GM19468 (cell line): ENCODE data around the gene MYRIP.

Experiments used
- ATAC-seq: cut with Tn5 transposase; IDR thresholded peaks from one replicate; pipeline ENCODE4 v1.9.1; 2021; ENCODE audit warnings: mild to moderate bottlenecking, moderate library complexity, moderate number of reproducible peaks; ENCODE audit not compliant: unreplicated experiment; ENCODE audit errors: extremely low read depth

MYRIP gene

DNA sequence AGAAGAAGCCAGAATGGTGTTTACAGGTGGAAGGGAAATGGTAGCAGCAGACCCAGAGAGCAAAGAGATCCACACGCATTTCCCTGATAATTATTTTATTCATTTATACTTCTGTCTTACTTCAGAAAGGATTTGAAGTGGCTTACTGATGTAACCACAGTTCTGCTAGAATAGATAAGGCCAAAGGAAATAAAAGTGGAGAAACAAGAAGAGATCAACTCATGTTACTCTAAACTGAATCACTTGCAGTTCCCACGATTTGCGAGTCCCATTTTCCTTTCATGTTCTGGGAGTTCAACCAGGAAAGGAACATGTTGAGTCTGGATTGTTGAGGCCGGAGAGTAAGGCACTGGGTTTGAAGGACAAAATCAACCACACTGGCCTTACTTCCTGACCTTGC, 151.8 kb downstream of the MYRIP start:
- no peak for ATAC-seq

DNA sequence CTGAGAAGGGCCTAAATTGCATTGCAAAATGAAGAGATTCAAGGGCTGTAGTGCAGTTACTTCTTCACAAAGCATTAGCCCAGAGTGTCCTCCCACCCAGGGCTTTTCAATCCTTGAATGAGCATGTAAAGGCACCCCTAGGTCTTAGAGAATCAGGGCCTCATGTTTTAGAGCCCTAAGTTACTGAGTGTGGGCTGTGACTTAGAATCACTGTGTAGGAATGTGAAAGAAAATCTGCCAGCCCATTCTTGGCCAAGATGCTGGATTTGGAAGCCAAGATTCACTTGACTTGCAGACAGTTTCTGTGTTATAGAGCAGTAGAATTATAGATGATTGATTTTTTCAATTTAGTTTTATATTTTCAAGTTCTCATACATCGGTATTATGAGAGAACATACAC, 153.2 kb downstream of the MYRIP start:
- ATAC-seq: no peak

DNA sequence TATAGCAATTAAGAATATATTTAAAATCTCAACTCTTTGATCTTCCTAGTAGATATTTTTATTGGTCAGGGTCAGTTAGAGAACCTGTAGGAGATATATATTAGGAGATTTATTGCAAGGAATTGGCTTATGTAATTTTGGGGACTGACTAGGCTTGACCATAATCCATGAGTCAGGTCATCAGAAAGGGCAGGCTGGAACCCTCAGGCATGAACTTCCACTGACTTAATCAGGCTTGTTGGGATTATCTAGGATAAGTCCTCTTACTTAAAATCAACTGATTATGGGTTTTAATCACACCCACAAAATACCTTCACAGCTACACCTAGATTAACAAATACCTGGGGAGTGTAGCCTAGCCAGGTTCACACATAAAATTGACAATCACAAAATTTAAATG, 156.1 kb downstream of the MYRIP start:
- ATAC-seq: no peak

DNA sequence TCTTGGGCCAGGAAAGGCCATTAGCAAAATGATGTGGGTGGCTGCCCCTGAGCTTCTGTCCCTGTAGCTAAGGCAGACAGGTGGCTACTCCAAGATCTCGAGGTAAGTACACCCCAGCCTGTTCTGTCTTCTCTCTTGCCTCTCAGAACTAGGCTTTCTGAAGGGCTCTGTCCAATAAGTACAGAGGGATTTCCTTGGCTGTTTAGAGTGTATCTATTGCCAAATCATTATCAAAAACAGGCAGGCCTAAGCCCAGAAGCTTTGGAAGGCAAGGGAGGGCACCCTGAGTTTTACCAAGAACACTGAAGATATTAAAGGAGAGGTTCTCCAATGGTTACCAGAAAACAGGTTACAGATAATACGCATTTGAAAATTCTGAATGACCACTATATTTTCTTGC, 156.6 kb downstream of the MYRIP start:
- no peak for ATAC-seq

DNA sequence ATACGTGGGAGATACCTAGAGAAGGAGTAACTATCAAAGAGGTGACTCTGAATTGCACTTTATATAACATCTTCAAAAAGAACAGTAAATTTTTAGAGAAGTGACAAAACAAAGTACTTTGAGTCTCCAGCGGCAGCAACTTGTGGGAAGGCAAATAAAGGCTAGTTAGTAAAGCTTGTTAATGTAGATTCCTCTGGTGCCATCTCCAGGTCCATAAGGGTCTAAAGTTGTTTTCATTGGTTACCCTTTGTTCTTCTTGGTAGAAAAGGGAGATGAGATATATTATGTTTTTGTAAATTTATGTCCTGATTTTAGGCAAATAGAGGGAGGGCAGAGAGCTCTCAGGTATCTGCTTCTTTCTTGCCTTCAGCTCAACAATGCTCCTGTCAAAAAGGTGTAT, 161.6 kb downstream of the MYRIP start:
- ATAC-seq: no peak

DNA sequence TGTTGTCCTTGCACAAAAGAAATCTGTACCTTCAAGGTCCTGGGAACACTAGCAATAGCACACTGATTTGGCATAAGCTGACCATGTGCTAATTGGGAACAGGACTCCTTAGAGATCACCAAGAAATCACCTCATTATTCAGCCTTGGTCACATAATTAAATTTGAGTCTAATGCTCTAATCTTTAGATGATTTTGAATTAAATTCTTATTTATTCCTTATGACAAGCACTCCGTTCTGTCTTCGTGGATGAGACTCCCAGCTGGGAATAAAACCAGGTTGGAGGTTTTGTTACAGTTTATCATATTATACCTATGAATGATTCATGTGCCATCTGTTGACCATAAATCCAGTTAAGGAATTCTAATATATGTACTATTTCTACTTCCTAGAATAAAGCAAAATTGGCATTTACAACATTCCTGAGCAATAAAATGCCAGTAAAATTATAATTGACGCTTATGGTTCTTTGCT, 162.2 kb downstream of the MYRIP start:
- ATAC-seq: no peak

DNA sequence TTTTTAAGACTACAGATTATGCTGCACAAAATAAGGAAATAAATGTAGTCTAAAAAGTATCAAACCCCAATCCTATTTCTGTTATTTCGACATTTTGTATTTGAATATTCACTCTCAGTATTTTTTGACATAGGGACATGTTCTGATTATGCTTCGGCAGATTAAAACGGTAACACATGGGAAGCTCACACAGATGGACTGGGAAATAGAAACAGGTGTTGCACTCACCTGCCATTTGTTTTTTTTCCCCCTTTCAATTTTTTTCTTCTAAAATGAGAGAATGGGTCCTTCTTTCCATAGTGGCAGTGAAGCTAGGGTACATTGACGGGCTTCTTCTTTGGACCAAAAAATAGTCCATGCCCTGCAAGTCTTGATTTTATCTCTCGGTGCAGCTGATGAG, 163.1 kb downstream of the MYRIP start:
- ATAC-seq: no peak

DNA sequence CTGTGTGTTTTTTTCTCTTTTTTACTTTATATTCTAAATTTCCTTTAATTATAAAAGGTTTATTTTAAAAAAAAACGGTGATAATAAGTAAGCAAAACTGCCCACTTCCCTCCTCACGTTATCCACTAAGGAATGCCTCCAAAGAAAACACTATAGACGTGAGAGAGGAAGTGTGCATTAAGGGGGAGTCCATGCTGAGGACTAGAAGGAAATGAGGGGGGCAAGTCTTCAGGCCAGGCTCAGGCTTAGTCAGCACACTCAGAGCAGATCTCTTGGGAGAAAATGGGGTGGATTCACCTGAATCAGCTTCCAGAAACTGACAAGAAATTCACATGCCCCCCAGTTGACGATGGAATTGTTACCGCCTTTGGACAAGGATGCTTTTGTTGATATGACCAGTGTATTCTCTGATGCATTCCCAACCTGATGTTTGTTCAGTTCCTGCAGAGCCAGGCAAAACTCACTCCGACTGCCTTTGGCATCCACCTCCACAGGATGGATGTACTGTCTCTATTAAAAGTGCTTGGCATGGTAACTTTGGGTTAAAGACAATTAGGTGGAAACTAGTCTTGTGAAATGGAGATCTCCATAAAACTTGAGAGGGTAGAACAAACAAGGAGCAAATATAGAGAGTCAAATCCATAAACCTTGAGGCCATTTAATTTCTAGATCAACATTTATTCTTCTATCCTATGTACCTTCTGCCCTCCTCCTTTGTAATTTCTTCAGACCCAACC, 167.8 kb downstream of the MYRIP start:
- ATAC-seq: no peak

DNA sequence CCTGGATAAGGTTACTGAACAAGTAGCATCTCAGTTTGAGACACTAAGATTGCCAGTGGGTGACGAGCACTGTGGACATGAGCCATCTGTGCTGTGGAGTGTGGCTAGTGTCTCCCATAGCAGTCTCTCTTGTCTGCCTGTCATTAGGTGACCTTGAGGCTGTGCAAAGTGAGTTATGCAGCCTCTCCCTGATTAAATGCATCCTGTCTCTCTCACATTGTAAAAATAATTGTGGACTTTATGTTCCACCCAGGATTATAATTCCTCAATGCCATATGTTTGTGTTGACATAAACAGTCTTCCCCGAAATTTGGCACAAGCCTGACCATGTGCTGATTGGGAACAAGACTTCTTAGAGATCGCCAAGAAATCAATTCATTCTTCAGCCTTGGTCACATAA, 168.9 kb downstream of the MYRIP start:
- no peak for ATAC-seq

DNA sequence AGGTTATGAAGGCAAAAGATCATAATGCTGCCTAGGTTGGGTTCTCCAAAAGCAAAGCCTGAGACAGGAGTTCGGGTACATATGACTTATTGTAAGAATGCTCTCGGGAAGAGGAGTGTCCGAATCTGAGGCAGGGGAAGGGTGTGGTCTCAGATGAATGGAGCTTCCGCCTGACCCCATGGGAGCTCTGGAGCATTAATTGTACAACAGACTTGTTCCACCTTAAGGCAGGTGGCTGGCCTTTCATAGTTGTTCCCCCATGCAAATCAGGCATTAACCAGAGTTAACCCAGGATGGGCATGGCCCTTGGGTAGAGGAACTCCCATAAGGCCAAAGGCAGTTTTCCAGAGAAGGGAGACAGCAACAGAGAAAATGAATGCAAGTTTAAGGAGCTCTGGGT, 170.6 kb downstream of the MYRIP start:
- no peak for ATAC-seq

DNA sequence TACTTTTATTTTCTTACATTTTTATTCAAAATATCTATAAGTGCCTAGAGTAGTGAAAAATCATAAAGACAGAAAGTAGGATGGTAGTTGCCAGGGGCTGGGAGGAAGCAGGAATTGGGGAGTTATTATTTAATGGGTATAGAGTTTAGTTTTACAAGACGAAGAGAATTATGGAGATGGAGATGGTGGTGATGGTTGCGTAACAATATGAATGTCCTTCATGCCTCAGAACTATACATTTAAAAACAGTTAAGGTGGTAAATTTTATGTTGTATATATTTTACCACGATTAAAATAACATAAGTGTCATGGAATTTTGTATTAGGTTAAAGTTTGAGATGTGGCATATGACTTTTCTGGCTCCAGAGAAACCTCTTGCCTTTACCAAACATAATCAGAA, 171.4 kb downstream of the MYRIP start:
- no peak for ATAC-seq

DNA sequence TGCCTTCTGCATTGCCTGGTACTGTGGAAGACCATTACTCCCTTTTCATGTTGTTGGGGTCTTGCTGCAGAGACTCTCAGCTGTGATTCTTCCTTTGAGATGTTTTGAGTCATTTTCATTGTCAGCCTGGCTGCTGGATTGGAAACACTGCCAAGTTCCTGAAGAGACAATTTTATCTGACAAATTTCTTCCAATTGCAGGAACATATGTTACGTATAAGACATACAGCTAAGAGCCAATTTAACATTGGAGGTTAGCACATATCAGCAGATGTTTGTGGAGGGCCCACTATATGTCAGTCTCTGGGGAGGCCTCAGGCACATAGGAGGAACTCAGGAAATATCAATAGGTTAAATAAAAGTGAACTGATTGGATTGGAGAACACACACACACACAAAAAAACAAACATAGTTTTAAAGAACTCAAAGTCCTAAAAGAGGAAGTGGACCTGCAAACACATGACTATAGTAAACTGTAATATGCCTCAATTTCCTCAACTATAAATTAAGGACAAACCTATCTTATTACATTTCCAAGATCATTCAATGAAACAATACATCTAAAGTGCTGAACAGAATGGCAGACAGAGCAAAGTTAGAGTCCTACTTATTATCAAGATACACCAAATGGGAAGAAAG, 172.3 kb downstream of the MYRIP start:
- no peak for ATAC-seq

DNA sequence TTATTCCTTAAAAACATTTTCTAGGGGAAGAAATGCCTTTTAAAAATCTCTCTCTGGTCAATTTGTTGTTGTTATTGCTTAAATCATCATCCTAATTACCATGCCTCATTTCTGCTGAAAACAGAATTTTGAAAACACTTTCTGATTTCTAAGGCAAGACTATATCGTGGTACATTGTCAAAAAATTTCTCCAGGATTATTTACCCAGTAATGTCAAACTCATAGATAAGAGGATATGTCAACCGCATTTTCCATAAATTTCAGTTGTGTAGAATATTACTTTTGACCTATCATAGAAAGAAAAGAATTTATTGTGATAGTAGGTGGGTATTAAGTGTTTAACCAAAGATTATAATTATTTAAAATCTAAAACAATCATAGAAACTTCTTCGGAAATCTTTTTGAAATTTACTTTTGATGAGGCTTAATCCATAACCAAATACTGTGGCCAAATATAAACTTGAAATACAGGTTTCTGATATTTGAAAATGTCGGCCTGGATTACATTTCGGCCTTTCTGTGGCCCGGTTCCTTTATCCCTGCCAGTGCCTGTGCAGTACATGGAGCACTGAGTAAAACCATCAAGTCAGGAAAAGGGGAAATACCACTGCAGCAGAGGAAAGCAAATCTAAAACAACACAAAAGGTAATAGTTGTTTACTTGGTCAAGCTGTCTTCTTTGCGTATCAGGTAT, 173.4 kb downstream of the MYRIP start:
- ATAC-seq: no peak

DNA sequence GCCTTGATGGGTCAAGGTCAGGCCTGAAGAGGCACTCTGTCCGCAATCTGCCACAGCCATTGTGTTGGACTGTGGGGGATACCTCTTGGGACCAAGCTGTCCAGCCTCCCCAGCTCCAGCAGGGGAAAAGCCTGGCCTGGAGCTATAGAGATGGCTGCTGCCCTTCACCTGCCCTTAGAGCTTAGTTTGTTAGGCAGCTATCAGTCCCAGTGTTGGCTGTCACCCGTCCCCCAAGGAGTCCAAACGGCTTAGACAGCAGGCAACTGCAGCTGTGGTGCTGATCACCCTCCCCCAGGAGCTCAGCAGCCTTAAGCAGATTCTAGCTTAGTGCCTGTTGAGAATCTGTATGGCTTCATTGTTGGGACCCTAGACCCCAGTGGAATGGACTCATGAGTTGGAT, 180.3 kb downstream of the MYRIP start:
- ATAC-seq: no peak

DNA sequence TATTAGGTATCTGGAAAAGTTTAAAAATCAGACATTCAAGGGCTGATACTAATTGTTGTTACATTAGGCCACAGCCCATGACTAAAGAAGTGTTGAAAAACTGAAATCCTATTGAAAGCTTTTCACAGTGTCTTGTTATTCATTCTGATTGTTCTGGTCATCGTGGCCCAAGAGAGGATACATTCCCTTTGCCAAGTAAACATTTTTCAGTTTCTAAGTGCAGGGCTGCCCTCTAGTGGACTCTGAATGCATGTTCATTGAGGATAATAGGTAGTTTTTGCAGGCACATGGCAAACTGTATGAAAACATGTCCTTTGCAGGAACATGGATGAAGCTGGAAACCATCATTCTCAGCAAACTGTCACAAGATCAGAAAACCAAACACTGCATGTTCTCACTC, 181.1 kb downstream of the MYRIP start:
- no peak for ATAC-seq

DNA sequence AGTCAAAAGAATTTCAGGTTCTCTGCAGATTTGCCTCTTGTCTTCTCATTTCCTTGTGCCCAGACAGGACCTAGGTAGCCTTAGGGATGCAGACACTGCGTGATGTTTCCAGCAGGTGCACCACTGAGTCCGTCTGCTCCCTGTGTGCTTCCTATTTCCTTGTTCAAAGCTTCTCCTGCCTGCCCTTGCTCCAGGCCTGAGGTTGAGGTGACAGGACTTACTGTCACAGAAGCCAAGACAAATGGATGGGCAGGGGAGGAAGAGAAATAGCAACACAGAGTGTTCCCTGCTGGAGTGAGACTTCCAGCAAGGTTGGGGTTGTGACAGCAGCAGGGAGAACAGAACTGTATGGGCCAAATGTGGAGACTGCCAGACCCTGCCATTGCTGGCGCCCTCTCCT, 199.4 kb downstream of the MYRIP start:
- no peak for ATAC-seq

DNA sequence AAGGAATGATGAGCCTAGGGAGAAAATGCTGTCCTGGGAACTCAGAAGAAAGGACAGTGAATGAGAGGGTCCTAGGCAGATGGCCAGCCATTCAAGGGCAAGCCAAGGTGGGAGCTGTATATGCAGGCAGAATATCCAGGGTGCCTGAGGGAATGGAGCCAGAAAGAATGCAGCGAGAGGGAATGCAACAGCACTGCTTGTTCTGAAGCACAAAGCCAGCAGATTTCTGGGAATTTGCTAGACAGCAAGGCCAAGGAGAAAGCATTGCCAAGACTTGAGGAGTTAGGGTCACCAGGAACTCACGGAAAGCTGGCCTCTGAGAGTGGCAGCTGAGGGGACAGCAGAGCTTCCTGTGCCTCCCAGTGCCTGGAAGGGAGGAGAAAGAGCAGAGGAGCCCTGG, 200.6 kb downstream of the MYRIP start:
- no peak for ATAC-seq

DNA sequence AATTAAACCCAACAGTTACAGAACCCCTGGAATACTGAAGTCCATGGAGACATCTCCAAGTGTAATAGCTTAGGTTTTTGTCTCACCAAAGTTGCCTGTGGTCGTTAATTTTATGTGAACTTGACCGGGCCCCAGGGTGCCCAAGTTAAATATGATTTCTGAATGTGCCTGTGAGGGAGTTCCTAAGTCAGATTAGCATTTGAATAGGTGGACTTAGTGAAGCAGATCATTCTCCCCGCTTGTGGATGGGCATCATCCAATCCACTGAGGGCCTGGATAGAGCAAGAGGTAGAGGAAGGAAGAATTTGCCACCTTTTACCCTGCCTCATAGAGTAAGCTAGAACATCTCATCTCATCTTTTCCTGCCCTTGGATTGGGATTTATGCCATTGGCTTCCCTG, 203.0 kb downstream of the MYRIP start:
- no peak for ATAC-seq

DNA sequence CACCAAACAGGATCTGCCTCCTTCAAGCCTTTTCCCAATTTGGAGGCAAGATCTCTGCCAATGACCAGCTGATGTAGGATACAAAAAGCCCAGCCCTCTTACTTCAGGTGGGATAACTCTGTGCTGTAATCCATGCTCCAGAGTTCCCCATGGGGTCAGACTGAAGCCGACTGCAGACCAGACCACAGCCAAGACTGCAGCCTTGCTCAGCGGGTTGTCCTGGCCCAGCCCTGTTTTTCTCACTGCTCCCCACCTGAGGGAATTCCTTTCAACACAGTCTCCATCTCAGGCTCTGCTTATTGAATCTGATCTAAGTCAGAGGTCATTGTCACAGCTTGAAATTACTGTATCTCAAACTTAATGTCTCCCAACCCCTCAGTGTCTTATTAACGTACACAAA, 207.0 kb downstream of the MYRIP start:
- no peak for ATAC-seq

DNA sequence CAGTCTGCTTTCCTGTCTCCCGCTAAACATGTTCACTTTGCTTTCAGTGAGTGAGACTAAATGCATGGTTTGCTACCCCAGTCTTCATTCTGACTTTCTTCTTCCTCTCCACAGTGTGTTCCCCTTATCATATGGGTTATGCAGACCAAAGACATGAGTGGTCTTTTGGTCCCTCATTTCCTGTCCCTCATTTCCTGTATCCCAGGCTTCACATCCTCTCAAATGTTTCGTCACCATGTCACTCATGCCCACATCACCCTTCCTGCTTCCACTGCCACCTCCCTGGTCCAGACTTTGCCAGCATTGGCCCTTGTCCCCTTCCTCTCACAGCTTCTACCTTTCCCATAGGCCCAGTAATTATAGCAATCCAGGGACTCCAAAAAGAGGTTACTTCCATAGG, 209.0 kb downstream of the MYRIP start:
- ATAC-seq: no peak

DNA sequence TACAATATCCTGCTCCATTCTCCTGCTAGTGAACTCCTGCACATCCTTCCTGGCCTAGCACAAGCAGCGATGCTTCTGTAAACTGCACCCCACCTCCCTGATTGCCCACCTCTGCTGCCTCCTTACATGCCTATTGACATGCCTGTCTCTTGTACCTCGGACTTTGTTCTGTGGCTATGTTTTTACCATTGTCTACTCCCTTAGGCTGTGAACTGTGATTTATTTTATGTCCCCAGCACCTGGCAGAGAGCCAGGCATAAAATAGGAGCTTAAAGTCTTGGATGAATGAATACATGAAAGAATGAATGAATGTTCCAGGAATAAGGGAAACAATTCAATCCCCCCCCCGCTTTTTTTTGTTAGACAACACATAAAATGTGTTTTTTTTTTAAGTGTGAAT, 210.0 kb downstream of the MYRIP start:
- ATAC-seq: no peak

DNA sequence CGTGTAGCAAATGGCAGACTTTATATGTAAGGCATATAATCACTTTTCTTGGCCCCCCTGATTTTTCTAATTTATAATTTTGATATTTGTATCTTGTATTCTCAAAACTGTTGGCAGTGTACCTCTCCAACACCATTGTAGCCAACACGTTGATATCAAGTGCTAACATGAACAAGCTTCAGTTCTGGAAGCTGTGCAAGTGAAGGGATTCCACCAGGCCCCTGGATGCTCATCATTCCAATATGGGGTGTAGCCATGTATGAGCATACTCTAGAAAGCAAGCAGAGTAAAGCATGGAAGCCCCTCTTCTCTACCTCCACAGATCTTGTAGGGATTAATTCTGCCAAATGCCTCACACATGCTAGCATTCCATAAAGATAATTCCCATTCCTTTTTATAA, 211.3 kb downstream of the MYRIP start:
- ATAC-seq: no peak
